ENCODE results near the gene CCDC12.

The CCDC12 gene

DNA sequence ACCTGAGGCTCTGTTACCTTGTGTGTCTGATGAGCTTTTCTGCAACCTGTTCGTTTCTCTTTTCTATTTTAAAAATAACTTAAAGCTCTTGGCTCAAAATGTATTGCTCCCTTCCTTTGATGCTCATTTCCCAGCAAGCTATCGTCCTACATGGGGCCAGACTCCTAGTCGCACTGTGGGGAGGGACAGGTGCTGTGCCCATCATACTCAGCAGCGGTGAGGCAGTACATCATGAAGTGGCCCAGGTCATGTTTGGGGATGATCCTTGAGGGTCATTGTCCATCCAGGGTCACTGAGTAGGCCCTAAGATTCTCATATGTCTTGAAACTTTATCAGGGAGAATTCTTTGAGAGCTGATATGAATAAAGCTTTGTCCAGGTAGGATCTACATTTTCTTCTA lies 57.9 kb downstream of the CCDC12 start:
- Histone ChIP-seq H3K27ac (ENCODE audit: low read depth, low read length) (no peak overlapping the region), H2AFZ (ENCODE audit: low read depth, low read length, severe bottlenecking) (no peak overlapping the region), H3K9me3 (ENCODE audit: insufficient read depth, low read length) (no peaks in the 10 kb centered on the region), H3K79me2 (ENCODE audit: insufficient read depth, low read length) (peaks cover 7% of the 10 kb centered on the region; the same call in 1 of the 2 replicates), H3K36me3 (ENCODE audit: low read length) (peaks cover 46% of the 10 kb centered on the region), H3K9me2 (replicated peaks; ENCODE audit: insufficient read depth, low read length) (no peaks in the 10 kb centered on the region), H4K20me1 (ENCODE audit: low read depth, low read length) (no peaks in the 10 kb centered on the region), H3K9ac (ENCODE audit: low read length) (no peak overlapping the region), H3K27me3 (ENCODE audit: low read length) (no peaks in the 10 kb centered on the region), H3K4me2 (ENCODE audit: low read depth, low read length, poor library complexity, severe bottlenecking) (no peak overlapping the region), H3F3A (ENCODE audit: insufficient read depth) (peaks cover 10% of the 10 kb centered on the region; the same call in 1 of the 2 replicates), H3K4me3 (ENCODE audit: insufficient read depth, low read length, poor library complexity, severe bottlenecking) (no peak overlapping the region)
- TF ChIP-seq, protein P1, sequence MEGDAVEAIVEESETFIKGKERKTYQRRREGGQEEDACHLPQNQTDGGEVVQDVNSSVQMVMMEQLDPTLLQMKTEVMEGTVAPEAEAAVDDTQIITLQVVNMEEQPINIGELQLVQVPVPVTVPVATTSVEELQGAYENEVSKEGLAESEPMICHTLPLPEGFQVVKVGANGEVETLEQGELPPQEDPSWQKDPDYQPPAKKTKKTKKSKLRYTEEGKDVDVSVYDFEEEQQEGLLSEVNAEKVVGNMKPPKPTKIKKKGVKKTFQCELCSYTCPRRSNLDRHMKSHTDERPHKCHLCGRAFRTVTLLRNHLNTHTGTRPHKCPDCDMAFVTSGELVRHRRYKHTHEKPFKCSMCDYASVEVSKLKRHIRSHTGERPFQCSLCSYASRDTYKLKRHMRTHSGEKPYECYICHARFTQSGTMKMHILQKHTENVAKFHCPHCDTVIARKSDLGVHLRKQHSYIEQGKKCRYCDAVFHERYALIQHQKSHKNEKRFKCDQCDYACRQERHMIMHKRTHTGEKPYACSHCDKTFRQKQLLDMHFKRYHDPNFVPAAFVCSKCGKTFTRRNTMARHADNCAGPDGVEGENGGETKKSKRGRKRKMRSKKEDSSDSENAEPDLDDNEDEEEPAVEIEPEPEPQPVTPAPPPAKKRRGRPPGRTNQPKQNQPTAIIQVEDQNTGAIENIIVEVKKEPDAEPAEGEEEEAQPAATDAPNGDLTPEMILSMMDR (IDR thresholded peaks at IDR 0.05; ENCODE audit: insufficient read depth, low read length, poor library complexity, severe bottlenecking) = no peak
- TF ChIP-seq EZH2phosphoT487 (conservative IDR thresholded peaks at IDR 0.05; ENCODE audit: low read length) = no peak

DNA sequence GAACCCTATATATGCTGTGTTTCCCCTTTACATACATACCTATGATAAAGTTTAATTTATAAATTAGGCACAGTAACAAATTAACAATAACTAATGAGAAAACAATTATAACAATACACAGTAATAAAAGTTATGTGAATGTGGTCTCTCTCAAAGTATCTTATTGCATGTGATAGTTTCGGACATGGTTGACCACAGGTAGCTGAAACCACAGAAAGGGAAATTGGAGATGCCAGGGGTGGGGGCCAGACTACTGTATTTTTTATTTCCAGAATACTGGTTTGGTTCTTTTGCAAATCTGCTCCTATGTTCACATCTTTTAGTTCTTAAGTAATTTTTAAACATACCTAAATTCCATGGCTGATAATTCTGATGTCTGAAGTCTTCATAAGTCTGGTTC lies 58.3 kb downstream of the CCDC12 start:
- Histone ChIP-seq H3K36me3 (ENCODE audit: low read length) (peaks cover 44% of the 10 kb centered on the region), H2AFZ (ENCODE audit: low read depth, low read length, severe bottlenecking) (no peak overlapping the region), H3K9me2 (replicated peaks; ENCODE audit: insufficient read depth, low read length) (no peaks in the 10 kb centered on the region), H3K9me3 (ENCODE audit: insufficient read depth, low read length) (no peaks in the 10 kb centered on the region), H4K20me1 (ENCODE audit: low read depth, low read length) (no peaks in the 10 kb centered on the region), H3K4me2 (ENCODE audit: low read depth, low read length, poor library complexity, severe bottlenecking) (no peak overlapping the region), H3K9ac (ENCODE audit: low read length) (no peak overlapping the region), H3K79me2 (ENCODE audit: insufficient read depth, low read length) (peaks cover 3% of the 10 kb centered on the region; the same call in 1 of the 2 replicates), H3K27me3 (ENCODE audit: low read length) (no peaks in the 10 kb centered on the region), H3F3A (ENCODE audit: insufficient read depth) (peaks cover 10% of the 10 kb centered on the region; the same call in 1 of the 2 replicates), H3K27ac (ENCODE audit: low read depth, low read length) (no peak overlapping the region), H3K4me3 (ENCODE audit: insufficient read depth, low read length, poor library complexity, severe bottlenecking) (no peak overlapping the region)
- no peak for TF ChIP-seq EZH2phosphoT487 (conservative IDR thresholded peaks at IDR 0.05; ENCODE audit: low read length)
- TF ChIP-seq, protein P1 (IDR thresholded peaks at IDR 0.05; ENCODE audit: insufficient read depth, low read length, poor library complexity, severe bottlenecking) = no peak

DNA sequence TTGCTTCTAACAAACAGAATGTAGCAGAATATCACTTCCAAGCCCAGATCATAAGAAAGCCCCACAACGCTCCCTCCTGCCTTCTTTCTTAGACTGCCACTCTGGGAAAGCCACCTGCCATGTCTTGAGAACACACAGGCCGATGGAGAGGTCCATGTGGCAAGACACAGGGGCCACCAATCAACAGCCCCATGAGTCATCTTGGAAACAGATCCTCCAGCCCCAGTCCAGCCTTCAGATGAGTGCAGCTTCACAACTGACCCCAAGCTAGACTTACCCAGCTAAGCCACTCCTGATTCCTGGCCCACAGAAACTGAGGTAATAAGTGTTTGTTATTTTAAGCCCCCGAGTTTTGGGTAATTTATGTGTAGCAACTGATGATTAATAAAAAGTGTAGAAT lies 59.3 kb downstream of the CCDC12 start:
- H3K79me2 ChIP-seq (ENCODE audit: insufficient read depth, low read length) = no peaks in the 10 kb centered on the region
- TF ChIP-seq, protein P1 (IDR thresholded peaks at IDR 0.05; ENCODE audit: insufficient read depth, low read length, poor library complexity, severe bottlenecking) = no peak
- TF ChIP-seq EZH2phosphoT487 (conservative IDR thresholded peaks at IDR 0.05; ENCODE audit: low read length) = no peak
- H3K9me3 ChIP-seq (ENCODE audit: insufficient read depth, low read length) = no peaks in the 10 kb centered on the region
- no peaks in the 10 kb centered on the region for H3K9me2 ChIP-seq (replicated peaks; ENCODE audit: insufficient read depth, low read length)
- peaks cover 42% of the 10 kb centered on the region for H3K36me3 ChIP-seq (ENCODE audit: low read length)
- H3F3A ChIP-seq (ENCODE audit: insufficient read depth) = peaks cover 19% of the 10 kb centered on the region; the same call in 1 of the 2 replicates
- no peaks in the 10 kb centered on the region for H3K27me3 ChIP-seq (ENCODE audit: low read length)
- H2AFZ ChIP-seq (ENCODE audit: low read depth, low read length, severe bottlenecking) = no peak overlapping the region
- no peak overlapping the region for H3K4me3 ChIP-seq (ENCODE audit: insufficient read depth, low read length, poor library complexity, severe bottlenecking)
- no peak overlapping the region for H3K4me2 ChIP-seq (ENCODE audit: low read depth, low read length, poor library complexity, severe bottlenecking)
- no peaks in the 10 kb centered on the region for H4K20me1 ChIP-seq (ENCODE audit: low read depth, low read length)
- H3K27ac ChIP-seq (ENCODE audit: low read depth, low read length) = no peak overlapping the region
- no peak overlapping the region for H3K9ac ChIP-seq (ENCODE audit: low read length)

All from SU-DHL-6 (cell line).